ENCODE results near the gene GPR107.

Gene GPR107

DNA sequence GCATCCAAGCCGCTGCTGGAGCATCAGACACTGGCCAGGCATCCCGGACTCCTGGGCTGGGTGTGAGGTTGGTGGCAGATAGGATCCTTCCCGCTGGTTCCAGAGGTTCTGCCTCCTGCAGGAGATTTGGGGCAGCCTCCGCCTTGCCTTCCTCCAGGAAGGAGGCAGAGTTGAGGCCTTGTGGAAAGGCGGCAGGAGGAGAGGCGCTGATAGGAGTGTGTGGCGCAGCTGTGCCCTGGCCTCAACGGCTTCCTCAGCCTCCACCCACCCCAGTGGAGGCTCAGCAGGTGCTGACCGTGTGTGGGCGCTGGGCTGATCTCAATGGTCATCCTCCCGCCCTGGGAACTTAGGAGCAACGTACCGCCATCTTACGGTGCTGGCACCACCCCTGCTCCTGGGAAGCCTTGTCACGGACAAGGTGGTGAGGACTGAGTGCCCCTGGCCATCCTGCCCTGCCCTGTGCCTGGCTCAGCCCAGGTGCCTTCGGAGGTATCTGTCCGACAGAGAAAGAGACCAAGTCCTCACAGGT, 128.7 kb downstream of the GPR107 start:
- TF ChIP-seq, protein P1, sequence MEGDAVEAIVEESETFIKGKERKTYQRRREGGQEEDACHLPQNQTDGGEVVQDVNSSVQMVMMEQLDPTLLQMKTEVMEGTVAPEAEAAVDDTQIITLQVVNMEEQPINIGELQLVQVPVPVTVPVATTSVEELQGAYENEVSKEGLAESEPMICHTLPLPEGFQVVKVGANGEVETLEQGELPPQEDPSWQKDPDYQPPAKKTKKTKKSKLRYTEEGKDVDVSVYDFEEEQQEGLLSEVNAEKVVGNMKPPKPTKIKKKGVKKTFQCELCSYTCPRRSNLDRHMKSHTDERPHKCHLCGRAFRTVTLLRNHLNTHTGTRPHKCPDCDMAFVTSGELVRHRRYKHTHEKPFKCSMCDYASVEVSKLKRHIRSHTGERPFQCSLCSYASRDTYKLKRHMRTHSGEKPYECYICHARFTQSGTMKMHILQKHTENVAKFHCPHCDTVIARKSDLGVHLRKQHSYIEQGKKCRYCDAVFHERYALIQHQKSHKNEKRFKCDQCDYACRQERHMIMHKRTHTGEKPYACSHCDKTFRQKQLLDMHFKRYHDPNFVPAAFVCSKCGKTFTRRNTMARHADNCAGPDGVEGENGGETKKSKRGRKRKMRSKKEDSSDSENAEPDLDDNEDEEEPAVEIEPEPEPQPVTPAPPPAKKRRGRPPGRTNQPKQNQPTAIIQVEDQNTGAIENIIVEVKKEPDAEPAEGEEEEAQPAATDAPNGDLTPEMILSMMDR (IDR thresholded peaks at IDR 0.05) = no peak

DNA sequence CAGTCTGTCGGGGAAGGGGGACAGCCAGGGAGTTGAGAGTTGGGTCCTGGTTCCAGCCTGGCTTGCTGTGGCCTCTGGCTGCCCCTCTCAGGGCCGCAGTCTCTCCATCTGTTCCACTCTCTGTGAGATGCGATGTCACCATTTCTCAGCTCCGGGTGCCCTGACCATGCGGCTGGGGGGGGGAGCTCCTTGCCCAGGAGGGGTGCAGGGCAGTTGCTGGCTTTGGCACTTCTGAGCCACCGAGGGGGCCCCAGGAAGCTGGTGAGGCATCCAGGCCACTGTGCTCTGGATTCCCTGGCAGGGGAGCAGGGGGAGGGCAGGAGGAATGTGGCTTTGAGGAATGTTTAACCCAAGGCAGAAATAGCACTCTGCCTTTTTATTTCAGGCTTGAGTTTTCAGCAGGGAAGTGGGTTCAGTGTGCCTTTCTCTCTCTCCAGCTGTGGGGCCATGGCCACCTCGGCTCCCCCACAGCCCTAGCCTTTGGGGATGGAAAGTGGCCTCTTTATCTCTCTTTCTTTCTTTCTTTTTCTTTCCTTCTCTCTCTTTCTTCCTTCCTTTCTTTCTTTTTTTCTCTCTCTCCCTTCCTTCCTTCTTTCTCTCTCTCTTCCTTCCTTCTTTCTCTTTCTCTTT, 129.5 kb downstream of the GPR107 start:
- TF ChIP-seq, protein P1 (IDR thresholded peaks at IDR 0.05) = no peak

DNA sequence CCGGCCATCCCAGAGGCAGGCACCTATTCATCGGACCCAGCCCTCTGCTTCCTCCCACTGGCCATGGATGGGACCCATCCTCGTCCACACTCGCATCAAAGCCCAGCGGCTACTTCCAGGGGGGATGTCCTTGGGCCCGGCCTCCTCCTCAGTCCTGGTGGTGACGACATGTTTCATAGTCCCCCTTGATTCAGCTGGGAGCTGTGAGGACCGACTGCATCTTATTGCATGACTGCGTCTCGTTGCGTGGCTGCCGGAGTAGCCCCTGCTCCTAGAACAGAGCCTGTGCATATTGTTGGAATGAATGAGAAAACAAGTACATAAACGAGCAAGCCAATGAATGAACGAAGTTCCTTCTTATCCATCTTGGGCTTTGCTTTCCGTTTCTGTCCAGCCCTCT, 131.3 kb downstream of the GPR107 start:
- TF ChIP-seq, protein P1 (IDR thresholded peaks at IDR 0.05) = no peak

DNA sequence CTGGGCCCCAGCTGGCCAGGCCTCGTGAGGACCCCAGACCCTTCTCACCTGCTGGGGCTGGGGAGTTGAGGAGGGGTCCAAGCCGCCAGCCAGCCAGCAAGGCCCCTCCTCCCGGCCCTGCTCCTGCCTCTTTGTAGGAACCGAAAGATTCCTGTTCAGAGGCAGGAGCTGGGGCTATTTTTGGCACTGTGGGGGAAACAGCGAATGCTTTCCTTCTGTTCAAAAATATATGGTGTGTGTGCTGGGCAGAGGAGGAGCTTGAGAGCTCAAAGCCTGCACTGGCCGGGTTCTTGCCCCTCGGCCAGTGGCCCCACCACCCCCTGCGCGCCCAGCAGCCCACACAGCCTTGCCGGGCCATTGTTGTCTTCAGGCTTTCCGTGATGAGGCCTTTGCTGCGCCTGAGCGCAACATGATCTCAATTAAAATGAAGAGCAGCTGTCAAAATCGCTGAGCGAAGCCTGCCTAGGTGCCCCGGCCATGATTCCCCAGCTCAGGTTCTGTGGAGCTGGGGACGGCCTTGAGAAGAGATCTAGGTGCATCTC, 131.9 kb downstream of the GPR107 start:
- TF ChIP-seq, protein P1 (IDR thresholded peaks at IDR 0.05) = no peak

DNA sequence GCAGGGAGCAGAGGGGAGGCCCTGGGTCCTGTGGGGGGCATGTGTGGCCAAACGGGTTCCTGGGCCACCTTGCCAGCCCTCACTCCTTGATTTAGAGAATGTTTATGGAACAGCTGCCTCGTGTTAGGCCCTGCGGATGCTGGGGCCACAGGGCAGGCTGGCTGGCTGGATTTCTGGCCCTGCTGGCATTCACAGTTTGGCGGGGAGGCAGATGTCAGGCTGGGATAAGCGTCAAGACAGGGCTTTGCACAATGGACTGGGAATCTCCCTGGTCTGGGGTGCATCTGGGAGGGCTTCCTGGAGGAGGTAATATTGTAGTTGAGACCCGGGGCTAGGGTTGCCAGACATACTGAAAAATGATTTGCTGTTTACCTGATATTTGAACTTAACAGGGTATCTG, 132.3 kb downstream of the GPR107 start:
- TF ChIP-seq, protein P1 (IDR thresholded peaks at IDR 0.05) = no peak

DNA sequence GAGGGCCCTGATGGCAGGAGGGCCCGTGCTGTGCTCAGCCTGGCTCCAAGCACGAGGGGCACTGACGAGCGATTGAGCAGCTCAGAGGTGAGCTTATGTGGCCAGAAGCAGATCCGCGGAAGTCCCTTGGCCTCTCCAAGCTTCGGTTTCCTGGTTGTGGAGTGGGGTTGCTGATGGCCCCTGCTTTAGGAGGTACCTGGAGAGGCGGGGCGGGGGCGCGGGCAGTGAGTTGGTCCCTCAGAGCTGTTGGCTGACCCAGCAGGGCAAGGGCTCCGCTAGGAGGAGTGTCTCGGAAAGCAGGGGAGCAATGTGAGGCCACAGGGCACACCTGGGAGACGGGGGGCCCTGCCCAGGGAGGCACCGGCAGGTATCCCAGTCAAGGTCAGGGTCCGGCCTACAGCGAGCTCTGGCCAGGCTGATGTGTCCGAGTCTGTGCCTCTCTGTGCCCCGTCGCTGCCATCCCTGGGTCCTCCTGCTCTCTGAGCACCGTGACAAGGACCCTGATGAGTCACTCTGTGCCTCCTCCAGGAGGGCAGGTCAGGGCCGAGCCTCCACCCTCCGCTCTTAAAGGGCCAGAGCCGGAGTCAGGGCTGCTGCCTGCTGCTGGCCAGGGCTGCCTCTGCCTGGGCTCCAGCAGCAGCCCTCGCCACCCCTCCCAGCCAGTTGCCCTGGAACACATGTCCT, 133.3 kb downstream of the GPR107 start:
- TF ChIP-seq, protein P1 (IDR thresholded peaks at IDR 0.05) = no peak

DNA sequence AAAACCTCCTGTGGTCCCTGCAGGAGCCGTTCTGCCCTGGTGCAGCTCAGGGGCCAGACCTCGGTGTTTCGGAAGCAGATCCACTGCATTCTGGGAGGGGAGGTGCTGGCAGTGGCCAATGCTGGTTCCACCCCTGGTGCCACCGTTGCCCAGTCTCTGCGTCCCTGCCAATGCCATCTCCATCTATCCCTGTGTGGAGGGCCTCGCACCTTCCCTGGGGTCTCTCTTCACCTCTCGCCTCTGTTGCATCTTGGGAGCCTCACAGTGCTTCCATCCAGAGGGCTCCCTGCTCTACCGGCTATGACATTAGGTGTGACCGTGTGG, 133.8 kb downstream of the GPR107 start:
- TF ChIP-seq, protein P1 (IDR thresholded peaks at IDR 0.05) = no peak

Measured in LNCAP (cell line).